HG03432 (cell line): Measurements from ENCODE around the gene ATXN7.
A peak's percentile ranks its signal among the peaks of the same experiment; 100 is the strongest.

Experiments
- ATAC-seq: cut with Tn5 transposase; IDR thresholded peaks from one replicate; pipeline ENCODE4 v1.9.1; 2021; ENCODE audit warnings: mild to moderate bottlenecking, moderate library complexity; ENCODE audit not compliant: unreplicated experiment

The ATXN7 gene

DNA sequence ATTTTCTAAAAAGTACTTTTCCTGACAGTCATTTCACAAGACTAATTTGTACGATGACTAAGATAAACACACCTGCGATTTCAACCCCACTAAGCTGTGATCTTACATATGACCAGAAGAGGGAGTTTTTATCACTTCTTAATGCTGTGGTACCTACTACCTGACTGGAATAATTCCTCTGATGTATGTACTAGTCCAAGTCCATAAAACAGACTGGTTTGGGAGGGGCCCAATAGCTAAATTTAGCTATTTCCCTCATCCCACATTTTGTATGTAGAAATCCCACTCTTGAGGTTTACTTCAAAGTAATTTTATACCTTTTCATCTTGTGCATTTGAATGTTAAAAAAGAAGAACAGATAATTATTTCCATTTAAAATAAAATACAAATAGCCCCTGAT lies 98.2 kb downstream of the ATXN7 start:
- ATAC-seq: peak; percentile 83

DNA sequence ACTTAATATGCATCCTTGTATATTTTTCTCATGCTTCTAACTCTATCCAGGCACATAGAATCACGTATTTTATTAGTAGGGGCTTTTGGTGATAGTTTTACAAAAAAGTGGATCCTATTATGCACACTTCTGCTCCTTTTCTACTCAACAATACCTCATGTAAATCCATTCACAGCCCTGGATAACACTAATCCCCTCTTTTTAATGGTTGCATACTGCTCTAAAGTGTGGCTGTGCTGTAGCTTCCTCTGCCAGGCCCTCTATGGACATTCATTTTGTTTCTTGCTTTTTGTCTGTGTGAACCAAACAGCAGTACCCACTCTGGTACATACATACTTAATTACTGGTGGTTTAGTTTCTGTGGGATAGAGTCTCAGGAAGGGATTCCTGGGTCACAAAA lies 99.8 kb downstream of the ATXN7 start:
- no peak for ATAC-seq

DNA sequence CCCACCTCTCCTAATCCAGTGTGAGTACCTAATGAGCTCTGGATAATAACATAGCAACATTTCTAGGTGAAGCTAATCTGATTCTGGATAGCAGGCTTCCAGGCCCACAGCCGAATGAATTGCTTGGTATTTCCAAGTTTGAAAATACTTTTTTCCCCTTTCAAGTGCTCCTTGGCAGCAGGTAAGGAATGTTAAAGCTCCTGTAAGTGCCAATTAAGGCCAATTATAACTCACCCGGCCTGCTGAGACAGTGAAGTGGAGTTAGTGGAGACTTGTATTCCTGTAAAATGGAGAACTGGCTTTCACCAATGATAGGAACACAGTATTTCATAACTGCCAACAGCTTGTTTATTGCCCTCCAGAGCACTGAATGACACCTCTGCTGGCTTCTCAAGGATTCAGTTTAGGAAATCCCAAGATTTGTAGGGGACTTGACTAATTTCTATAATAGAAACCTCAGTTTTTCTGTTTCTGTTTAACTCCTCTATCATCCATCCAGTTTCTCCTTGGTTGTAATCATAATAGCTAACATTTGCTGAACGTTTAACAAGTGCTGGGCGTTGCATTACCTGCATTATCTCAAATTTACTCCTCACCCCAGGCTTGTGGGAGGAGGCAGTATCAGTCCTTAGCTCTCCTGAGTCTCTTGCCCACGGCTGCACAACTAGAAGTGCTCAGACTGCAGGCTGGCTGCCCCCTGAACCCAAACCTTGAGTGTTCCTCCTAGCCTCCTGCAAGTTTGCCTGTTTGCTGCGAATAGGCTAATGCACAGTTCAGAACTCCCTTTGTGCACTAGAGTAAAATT lies 101.2 kb downstream of the ATXN7 start:
- ATAC-seq: no peak

DNA sequence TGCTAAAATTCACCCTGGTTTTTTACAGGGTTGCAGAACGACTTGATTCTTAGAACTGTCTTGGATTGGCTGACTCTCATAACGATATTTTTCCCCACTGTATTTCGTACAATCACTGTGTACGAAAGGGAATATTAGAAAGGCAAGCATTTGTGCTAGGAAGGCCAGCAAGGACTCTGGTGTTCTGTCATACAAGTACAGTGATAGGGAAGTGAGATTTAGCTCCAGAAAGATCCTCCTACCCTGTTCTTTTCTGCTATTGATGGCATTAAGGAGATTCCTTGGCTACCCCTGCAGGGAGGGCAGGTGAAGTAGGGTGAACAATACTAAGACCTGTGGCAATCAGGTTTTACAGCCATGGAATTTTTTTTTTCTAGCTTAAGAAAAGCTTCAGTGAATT lies 102.3 kb downstream of the ATXN7 start:
- ATAC-seq: no peak

DNA sequence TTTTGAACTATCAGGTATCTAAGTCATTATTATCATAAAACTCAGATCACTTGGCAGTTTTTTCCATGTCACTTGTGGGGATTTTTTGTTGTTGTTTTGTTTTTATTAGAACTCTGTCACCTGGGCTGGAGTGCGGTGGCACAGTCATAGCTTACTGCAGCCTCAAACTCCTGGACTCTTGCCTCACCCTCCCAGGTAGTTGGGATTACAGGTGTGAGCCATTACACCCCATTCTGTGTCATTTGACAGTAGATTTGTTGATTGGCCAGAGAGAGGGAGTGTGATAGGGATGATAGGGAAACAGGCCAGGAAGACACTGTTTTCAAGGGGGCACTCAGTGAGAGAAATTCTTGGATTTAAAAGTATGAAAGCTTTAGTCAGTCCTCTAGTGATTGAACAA lies 103.2 kb downstream of the ATXN7 start:
- no peak for ATAC-seq

DNA sequence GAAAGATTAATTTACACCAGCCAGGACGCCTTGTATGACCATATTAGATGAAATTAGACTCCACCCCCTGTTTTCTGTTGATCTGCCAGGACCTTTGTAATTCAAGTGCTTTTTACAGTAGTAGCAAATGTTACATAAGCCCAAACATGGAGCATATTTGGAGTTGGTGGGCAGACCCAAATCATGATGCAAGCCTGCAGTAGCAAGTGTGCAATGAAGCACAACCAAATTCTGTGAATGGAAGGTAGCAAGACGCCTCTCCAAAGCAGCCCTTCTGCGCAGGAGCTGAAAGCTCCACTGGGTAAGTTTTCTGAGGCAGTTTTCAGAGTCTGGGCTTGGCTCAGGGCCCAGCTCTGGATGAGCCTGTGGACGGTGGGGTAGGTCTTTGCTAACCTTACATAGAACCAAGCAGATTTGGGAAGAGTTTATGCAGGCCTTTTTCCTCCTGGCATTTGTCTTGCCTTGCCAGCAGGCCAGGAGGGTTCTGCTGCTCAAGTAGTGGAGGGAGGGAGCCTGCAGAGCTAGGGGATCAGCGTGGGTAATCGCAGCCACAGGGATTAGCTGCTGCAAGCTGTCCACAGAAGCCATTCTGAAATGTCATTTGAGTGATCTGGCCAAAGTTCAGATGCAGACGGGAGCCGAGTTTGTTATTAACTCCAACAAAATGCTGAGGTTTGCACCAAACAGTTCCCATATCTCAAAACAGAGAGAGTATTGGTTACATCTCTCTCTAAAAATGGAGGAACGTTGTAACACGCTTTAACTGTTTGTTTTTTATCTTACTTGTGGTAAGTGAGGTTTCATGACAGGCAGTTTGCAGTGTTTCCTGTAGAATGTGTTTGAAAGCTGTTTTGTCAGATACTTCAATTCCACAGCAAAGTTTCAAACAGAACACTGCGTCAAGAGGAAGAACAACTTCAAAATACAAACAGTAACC lies 104.3 kb downstream of the ATXN7 start:
- ATAC-seq: peak; percentile 66

DNA sequence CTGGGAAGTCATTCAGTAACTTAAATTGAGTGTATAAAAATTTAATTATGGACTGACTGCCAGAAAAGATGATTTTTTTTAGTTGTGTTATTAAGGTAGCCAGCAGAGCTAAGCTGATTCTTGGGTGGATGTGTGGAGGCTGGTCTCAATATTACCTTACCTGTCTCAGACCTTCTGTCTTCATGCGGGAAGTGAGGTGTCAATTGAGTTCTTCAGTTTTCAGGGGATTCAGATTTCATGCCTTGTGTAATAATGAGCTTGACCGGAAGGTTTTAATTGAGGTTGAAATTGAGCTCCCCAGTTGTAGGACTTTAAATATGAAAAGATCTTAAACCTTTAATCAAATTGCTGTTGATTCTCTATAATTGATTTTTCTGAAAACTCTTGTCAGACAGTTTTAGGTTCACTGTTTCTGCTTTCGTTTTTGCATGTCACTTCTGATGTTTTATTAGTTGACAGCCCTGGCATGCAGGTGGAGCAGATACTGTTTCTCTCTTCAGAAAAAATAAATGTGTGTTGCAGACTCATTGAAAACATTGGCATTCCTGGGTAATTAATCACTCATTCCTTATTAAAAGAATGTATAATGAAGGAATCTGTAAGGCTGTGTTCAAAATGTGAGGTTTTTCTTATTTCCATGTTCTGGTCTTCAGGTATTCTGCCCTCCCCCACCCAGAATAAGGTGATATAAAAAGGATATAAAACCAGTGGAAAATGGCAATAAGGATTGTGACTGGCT lies 105.1 kb downstream of the ATXN7 start:
- ATAC-seq: peak; percentile 25

DNA sequence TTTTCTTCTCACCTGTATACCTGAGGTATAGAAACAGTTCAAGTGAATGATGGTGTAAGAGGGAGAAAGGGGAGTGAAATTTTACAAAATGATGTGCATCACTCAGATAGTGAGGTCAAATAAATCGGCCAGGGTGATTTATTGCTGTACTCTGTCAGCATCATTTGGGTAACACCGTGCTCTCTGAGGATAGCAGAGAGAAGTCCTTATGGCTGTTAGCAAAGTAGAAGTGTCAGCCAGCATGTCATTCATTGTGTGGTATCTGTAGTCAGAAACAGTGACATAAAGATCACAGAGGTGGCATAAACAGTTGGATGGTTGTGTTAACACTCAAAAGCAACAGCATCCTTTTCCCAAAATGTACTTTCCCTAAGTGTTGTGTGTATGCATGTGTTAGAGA lies 106.2 kb downstream of the ATXN7 start:
- ATAC-seq: no peak

DNA sequence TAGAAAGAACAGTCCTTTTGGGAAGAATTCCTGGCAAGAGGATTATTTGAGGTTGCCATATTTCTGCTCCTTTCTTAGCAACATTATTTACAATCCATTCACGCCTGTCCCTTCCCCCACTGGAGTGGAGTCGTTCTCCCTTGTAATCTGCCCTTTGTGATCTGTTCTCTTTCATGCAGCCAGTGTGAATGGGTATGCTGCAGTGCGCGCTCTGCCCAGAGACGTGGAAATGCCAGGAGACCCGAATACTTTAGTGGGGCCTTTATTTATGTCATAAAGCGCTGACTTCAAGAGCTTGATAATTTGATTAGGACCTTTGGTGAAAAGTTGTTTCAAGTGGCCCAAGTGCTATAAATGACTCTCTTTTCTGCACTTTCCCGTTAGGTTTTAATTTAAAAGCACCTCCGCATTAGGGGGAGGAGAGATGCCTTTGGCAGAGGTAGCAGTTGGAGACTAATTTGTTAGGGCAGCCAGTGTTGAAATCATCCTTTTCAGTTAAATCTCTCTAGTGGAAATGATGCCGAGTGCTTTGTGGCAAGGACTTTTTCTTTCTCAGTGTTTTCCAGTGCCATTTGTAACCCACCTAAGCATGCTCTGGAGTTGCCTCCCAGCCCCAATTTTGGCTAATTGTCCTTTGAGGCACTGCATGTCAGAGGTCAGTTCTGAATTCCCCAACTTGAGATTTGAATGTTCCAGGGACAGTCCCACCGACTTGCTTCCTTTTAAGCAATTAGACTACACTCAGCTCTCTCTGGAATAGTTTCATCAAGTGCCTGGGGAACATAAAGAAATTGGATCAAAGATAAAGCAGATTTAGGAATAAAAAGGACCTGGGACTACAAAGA lies 107.2 kb downstream of the ATXN7 start:
- no peak for ATAC-seq

DNA sequence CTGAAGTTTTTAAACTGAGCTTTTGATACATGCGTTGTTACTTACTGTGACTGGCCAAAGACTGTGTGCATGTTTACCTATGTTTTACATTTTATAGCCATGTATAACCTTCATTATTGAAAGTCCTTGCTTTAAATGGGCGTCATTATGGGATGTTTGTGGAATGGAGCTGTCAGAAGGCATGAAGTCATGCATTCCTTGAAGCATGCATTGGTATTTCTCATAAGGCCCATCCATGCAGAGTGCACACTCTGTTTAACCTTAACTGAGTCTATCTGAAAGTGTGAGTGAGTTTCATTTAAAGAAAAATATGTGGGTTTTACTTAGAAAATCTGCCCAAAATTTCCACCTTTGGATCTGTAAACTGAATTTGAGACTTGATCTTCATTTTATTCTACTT lies 108.5 kb downstream of the ATXN7 start:
- no peak for ATAC-seq

DNA sequence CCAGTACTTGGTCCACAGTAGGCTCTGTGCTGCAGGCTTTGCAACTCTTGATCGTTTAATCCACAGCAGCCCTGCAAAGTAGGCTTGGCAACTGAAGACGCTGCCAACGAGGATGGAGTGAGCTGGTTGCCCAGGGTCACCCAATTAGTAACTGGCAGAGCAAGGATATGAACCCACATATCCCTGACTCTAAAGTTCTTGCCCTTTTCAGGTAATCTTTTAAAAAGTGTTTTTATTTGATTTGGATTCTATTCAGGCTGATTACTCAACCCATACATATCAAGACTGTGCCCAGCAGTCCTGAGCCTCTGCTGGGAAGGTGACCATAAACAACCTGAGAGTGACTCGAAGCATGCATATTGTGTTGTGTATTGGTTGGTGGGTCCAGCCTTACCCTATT lies 109.3 kb downstream of the ATXN7 start:
- no peak for ATAC-seq

DNA sequence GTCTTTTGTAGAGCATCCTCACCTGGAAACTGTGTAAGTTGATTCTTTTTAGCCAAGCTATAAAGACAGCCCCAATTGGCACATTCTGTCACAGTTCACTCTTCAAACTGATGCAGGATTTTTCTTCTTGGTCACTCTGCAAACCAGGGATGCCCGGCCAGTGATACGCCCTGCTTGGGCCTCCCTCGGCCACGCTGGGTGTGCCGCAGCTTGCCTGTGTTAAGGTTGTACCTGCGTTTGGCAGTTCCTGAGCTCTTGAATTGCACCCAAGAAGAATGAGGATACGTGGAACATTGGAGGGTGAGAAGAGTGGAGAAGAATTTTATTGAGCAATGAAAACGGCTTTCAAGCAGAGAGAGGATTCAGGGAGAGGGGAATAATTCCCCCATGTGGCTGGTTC lies 109.7 kb downstream of the ATXN7 start:
- ATAC-seq: no peak

DNA sequence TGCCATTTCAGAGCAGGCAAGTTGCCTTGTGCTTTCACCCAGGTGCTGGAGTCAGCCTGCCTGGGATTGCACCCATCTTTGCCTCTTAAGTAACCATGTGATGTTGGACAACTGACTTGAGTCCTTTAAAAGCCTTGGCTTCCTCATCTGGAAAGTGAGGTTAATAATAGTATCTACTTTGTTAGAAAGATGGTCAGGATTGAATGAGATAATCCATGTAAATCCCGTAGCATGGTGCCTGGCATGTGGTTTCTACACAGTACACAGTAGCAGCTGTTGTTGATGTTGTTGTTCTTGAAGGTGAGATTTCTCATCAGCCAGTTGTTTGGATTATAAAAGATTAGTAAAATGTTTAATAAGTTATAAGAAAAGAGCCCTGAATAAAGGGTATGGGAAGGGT lies 110.8 kb downstream of the ATXN7 start:
- ATAC-seq: no peak

DNA sequence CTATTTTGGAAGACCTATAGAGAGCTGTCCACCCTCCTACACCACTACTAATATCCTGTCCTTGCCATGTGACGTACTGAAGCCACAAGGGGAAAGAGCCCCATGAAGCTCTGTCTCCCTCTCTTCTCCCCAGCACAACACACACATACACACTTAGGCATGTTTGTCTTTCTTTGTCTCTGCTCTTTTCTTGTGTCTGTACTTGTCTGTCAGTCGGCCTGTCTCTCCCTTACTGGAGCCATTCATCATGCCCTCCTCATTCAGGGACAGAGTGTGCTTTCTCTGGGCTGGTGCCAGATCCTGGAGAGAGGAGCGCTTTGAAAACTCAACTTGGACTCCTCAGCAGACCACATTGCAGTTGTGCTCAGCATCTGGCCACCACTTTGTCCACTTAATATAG lies 112.1 kb downstream of the ATXN7 start:
- no peak for ATAC-seq

DNA sequence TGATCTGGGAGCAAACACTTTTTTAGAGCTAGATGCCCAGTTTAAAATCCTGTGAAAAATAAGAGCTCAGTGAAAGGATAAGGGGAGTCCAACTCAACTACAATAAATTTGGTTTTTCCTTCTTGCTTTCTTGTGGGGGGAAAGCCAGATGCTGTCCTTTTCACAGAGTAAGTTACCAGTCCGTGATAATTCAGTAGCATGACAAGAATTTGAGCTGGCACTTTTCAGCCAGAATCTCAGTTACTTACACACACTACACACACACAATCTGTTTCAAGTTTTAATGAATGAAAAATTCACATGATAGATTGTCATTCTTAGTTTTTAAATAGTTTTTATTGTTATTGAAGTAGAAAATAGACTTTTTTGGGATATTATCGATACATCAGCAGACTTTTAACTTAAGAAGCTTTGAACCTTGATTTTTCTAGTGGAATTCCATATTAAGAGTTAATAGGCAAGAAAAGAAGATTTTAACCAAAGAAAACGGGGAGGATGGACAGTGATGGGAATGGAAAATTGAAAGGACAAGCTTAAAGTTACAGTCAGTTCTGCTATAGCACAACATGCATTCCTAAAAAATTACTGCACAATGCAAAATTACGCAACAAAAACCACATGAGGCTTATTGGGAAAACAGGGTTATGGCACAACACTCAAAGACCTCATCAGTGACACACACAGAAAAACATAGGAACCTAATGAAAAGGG lies 112.6 kb downstream of the ATXN7 start:
- ATAC-seq: no peak

DNA sequence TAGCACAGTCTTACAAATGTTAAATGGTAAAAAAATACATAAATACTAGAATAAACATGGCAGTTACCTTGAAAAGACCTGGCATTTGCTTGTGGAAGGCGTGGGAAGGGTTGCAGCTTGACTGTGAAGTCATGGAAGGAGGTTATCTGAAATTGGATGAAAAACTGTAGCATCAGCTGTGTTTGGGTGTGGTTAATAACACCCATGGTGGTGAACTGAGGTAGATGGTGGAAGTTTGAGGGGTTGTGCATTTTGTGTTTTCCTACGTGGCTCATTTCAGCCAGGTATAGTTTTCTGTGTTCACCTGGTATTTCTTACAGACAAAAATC lies 113.2 kb downstream of the ATXN7 start:
- no peak for ATAC-seq

DNA sequence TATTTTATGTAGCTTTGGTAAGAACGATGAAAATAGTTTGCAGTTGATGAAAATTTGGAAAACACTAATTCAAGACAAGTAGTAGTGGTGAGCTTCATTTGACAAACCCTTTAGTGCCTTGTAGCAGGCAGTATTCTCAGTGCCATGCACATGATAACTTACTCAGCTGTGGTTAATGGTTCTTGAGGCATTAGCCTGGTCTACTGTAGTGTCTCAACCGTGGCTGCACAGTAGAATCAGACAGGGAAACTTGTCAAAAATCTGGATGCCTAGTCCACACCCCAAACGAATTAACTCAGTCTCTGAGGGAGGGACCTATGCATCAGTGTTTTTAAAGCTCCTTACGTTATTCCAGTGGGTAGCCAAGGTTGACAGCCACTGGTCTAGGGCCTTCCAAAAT lies 114.2 kb downstream of the ATXN7 start:
- ATAC-seq: no peak

DNA sequence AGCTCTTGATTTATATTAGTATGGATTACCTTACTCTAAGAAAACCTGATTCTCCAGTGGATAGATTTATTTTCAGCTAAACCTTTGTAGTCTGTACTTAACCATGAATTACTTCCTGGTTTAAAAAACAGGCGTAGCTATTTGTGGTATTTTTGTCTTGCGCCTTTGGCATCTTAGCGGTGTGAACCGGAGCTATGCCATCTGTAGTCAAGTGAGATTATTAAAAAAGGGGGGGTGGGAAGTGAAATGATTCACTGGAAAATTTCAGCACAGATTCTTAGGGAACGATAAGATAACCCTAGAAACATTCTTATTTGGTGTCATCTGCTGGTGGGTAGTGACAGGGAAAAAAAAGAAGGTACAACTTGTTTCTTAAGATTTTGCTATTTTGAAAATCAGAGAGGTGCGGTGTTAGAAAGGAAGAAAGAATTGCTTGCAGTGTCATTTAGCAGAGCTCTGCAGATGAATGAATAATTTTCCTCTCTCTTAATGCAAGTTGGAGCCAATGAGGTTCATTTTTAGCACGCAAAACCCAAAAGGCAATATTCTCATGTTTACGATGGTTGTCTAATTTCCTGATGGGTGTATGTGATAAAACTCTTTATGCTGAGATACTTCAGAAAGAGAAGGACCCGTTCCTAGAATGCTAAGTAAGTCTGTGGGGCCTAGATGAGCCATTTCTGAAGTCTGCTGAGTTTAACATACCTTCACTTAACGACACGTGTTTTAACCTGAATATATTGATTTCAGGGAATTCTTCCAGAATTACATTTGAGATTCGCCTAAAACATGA lies 115.6 kb downstream of the ATXN7 start:
- no peak for ATAC-seq

DNA sequence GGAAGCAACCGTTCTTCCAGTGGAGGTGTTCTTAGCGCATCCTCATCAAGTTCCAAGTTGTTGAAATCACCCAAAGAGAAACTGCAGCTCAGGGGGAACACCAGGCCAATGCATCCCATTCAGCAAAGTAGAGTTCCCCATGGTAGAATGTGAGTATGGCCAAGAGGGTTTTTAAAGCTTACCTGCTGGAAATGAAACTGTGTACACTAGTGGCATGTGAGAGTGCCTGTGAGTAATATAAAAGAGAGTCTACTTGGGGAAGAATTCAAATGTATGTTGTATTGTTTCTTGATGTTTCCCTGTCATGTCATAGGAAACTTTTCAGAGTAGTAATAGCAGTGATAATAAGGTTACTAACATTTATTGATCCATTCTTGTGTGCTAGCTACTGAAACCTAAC lies 116.4 kb downstream of the ATXN7 start:
- no peak for ATAC-seq
